CD4-positive, alpha-beta memory T cell (primary cell): ENCODE results near the gene UCHL5. TPM values are rescaled to one million over a fixed set of nuclear protein-coding genes. Genes with fewer than 3 reads are reported as not detected.
"Not testable (repeated sequence)": the region's sequence is repeated elsewhere in the genome, so short reads cannot be mapped to it uniquely, and the experiment has no call there.

Experiments used
- CTCF ChIA-PET: fragments of 350-600 bp; sonication (Branson Sonifier 250); formaldehyde crosslinking; loops from one replicate; lab custom pipeline; 2021; ENCODE audit warnings: inconsistent platforms; ENCODE audit not compliant: partially characterized antibody; lab: Charles Lee
- POLR2A ChIA-PET: fragments of 350-600 bp; sonication (Branson Sonifier 250); formaldehyde crosslinking; loops from one replicate; lab custom pipeline; 2021; ENCODE audit not compliant: partially characterized antibody; lab: Charles Lee
- DNase-seq, 5 donors: peaks; one replicate each; pipeline versions ENCODE4 v3.0.0 to v3.0.0-alpha.2; 2020 to 2022; ENCODE audit warnings: mixed read lengths in 1 of 5
- H3K27ac ChIP-seq: one replicate; pipeline ENCODE4 v1.7.0; 2013; ENCODE audit warnings: low read depth, low read length
- H3K27me3 ChIP-seq: 2 replicates; pipeline ENCODE4 v1.7.0; 2013; ENCODE audit warnings: mild to moderate bottlenecking, low read length, moderate library complexity; ENCODE audit not compliant: insufficient read depth
- H3K36me3 ChIP-seq: 2 replicates; pipeline ENCODE4 v1.7.0; 2013; ENCODE audit warnings: mild to moderate bottlenecking, low read length, moderate library complexity; ENCODE audit not compliant: insufficient read depth
- H3K4me1 ChIP-seq: 2 replicates; pipeline ENCODE4 v1.7.0; 2013; ENCODE audit warnings: mild to moderate bottlenecking, low read length, moderate library complexity; ENCODE audit not compliant: insufficient read depth
- H3K4me3 ChIP-seq, 2 donors: one replicate each; pipeline ENCODE4 v1.7.0; 2013; ENCODE audit warnings: low read length in 2 of 2, mild to moderate bottlenecking in 1 of 2
- H3K9me3 ChIP-seq, 2 donors: one replicate each; pipeline ENCODE4 v1.7.0; 2013; ENCODE audit warnings: low read length in 2 of 2, control low read depth in 1 of 2; ENCODE audit not compliant: control insufficient read depth in 1 of 2
- H3K27ac Mint-ChIP-seq, 7 donors: one replicate each; pipeline ENCODE4 v1.8.0; 2020 to 2021; ENCODE audit warnings: mixed read lengths in 7 of 7, mild to moderate bottlenecking in 6 of 7, inconsistent platforms in 3 of 7, moderate library complexity in 3 of 7
- H3K27me3 Mint-ChIP-seq, 2 donors: one replicate each; pipeline ENCODE4 v1.8.0; 2020 to 2021; ENCODE audit warnings: mixed read lengths in 2 of 2
- H3K36me3 Mint-ChIP-seq, 2 donors: one replicate each; pipeline ENCODE4 v1.8.0; 2020 to 2021; ENCODE audit warnings: mixed read lengths in 2 of 2, inconsistent platforms in 1 of 2, mild to moderate bottlenecking in 1 of 2
- H3K4me1 Mint-ChIP-seq, 4 donors: one replicate each; pipeline ENCODE4 v1.8.0; 2020 to 2021; ENCODE audit warnings: mixed read lengths in 4 of 4, mild to moderate bottlenecking in 1 of 4
- H3K4me3 Mint-ChIP-seq, 8 donors: one replicate each; pipeline ENCODE4 v1.8.0; 2020 to 2021; ENCODE audit warnings: mixed read lengths in 8 of 8, mild to moderate bottlenecking in 7 of 8, moderate library complexity in 6 of 8, inconsistent platforms in 3 of 8
- H3K9me3 Mint-ChIP-seq, 8 donors: one replicate each; pipeline ENCODE4 v1.8.0; 2020 to 2021; ENCODE audit warnings: mixed read lengths in 8 of 8, mild to moderate bottlenecking in 5 of 8, inconsistent platforms in 3 of 8, moderate library complexity in 1 of 8
- intact Hi-C: fragments of 100-400 bp; cut with micrococcal nuclease; formaldehyde crosslinking; loops from one replicate; pipeline ENCODE4 v1.15.1; 2023
- polyA plus RNA-seq, 2 donors: library from polyadenylated mRNA; unstranded; fragments of 300-500 nt; fragmentation: Illumina TruSeq; gene quantifications; one replicate each; pipeline ENCODE4 v1.2.3, GENCODE V29; 2021
- total RNA-seq, 2 experiments: library from RNA; stranded (reverse); gene quantifications; one replicate each; pipeline ENCODE4 v1.2.3, GENCODE V29; 2021

UCHL5 gene
- total and polyA plus RNA-seq, 4 experiments from 2014 or later, result 31.2 to 72.8 (median 40.3) TPM

- H3K36me3 Mint-ChIP-seq, H3K9me3 ChIP-seq, H3K4me1 ChIP-seq, H3K4me3 ChIP-seq, POLR2A ChIA-PET, H3K27ac ChIP-seq, H3K27ac Mint-ChIP-seq, DNase-seq, H3K27me3 Mint-ChIP-seq, H3K27me3 ChIP-seq, CTCF ChIA-PET, H3K4me1 Mint-ChIP-seq, H3K4me3 Mint-ChIP-seq, H3K36me3 ChIP-seq, H3K9me3 Mint-ChIP-seq, intact Hi-C loops: not testable (repeated sequence)
These were observed 78.8 kb downstream of the UCHL5 start for GRCh38 chr1:192980334-192980733.

GRCh38 chr1:192979542-192979941 is 79.6 kb downstream of the UCHL5 start:
- intact Hi-C loops, result no loop called here
- Mint-ChIP-seq H3K4me3 (no peak overlapping the region), H3K4me1 (peaks cover 0 to 1% (median 0%) of the 10 kb centered on the region in 4 donors), H3K27ac (peak overlapping the region in 1 of 7 donors; percentile 5), H3K27me3 (no peaks in the 10 kb centered on the region), H3K9me3 (no peaks in the 10 kb centered on the region), H3K36me3 (peaks cover 0 to 8% of the 10 kb centered on the region in 2 donors)
- H3K9me3 ChIP-seq, result no peaks in the 10 kb centered on the region
- H3K27me3 ChIP-seq, result no peaks in the 10 kb centered on the region
- no peaks in the 10 kb centered on the region for H3K4me1 ChIP-seq
- ChIA-PET CTCF (no interaction called here), POLR2A (no interaction called here)
- no peak overlapping the region for H3K27ac ChIP-seq
- H3K4me3 ChIP-seq, result no peak overlapping the region
- no peaks in the 10 kb centered on the region for H3K36me3 ChIP-seq
- DNase-seq, result no peak

GRCh38 chr1:192978195-192978710 is 80.9 kb downstream of the UCHL5 start:
- no peaks in the 10 kb centered on the region for H3K4me1 Mint-ChIP-seq
- H3K27ac Mint-ChIP-seq, result no peak overlapping the region
- peaks cover 0 to 8% of the 10 kb centered on the region in 2 donors for H3K36me3 Mint-ChIP-seq
- no peaks in the 10 kb centered on the region for H3K9me3 Mint-ChIP-seq
- no peaks in the 10 kb centered on the region for H3K27me3 Mint-ChIP-seq
- Histone ChIP-seq H3K36me3 (no peaks in the 10 kb centered on the region), H3K27me3 (no peaks in the 10 kb centered on the region), H3K4me3 (no peak overlapping the region), H3K9me3 (no peaks in the 10 kb centered on the region), H3K4me1 (no peaks in the 10 kb centered on the region), H3K27ac (no peak overlapping the region)
- POLR2A ChIA-PET, result no interaction called here
- CTCF ChIA-PET, result no interaction called here
- intact Hi-C loops, result no loop called here
- no peak overlapping the region for H3K4me3 Mint-ChIP-seq
- DNase-seq, result no peak

- ChIA-PET CTCF (no interaction called here), POLR2A (no interaction called here)
- Histone ChIP-seq H3K4me1 (no peaks in the 10 kb centered on the region), H3K4me3 (no peak overlapping the region), H3K9me3 (no peaks in the 10 kb centered on the region), H3K36me3 (no peaks in the 10 kb centered on the region), H3K27ac (no peak overlapping the region), H3K27me3 (no peaks in the 10 kb centered on the region)
- intact Hi-C loops, result no loop called here
- Mint-ChIP-seq H3K27me3 (no peaks in the 10 kb centered on the region), H3K9me3 (no peaks in the 10 kb centered on the region), H3K4me3 (no peak overlapping the region), H3K4me1 (no peaks in the 10 kb centered on the region), H3K36me3 (peaks cover 0 to 8% of the 10 kb centered on the region in 2 donors), H3K27ac (peak overlapping the region in 1 of 7 donors; percentile 28)
- no peak for DNase-seq
These were observed 82.0 kb downstream of the UCHL5 start for GRCh38 chr1:192977089-192977706.

- Mint-ChIP-seq H3K36me3 (peaks cover 0 to 8% of the 10 kb centered on the region in 2 donors), H3K4me1 (no peaks in the 10 kb centered on the region), H3K27me3 (no peaks in the 10 kb centered on the region), H3K27ac (no peak overlapping the region), H3K4me3 (no peak overlapping the region), H3K9me3 (no peaks in the 10 kb centered on the region)
- H3K36me3 ChIP-seq, result no peaks in the 10 kb centered on the region
- no peak overlapping the region for H3K27ac ChIP-seq
- H3K4me1 ChIP-seq, result no peaks in the 10 kb centered on the region
- intact Hi-C loops, result no loop called here
- ChIA-PET POLR2A (no interaction called here), CTCF (no interaction called here)
- DNase-seq, result no peak
- H3K9me3 ChIP-seq, result no peaks in the 10 kb centered on the region
- H3K27me3 ChIP-seq, result no peaks in the 10 kb centered on the region
- no peak overlapping the region for H3K4me3 ChIP-seq
These were observed 82.6 kb downstream of the UCHL5 start for GRCh38 chr1:192976576-192976975.

GRCh38 chr1:192974701-192975100 is 84.5 kb downstream of the UCHL5 start:
- Histone ChIP-seq H3K4me1 (no peaks in the 10 kb centered on the region), H3K36me3 (no peaks in the 10 kb centered on the region), H3K27ac (no peak overlapping the region), H3K4me3 (no peak overlapping the region), H3K9me3 (no peaks in the 10 kb centered on the region), H3K27me3 (no peaks in the 10 kb centered on the region)
- Mint-ChIP-seq H3K27me3 (no peaks in the 10 kb centered on the region), H3K27ac (no peak overlapping the region), H3K4me3 (no peak overlapping the region), H3K9me3 (no peaks in the 10 kb centered on the region), H3K36me3 (peaks cover 0 to 8% of the 10 kb centered on the region in 2 donors), H3K4me1 (no peaks in the 10 kb centered on the region)
- ChIA-PET CTCF (no interaction called here), POLR2A (no interaction called here)
- intact Hi-C loops, result no loop called here
- DNase-seq, result no peak

- no peaks in the 10 kb centered on the region for H3K4me1 Mint-ChIP-seq
- no peak overlapping the region for H3K27ac Mint-ChIP-seq
- POLR2A ChIA-PET, result no interaction called here
- H3K36me3 Mint-ChIP-seq, result peaks cover 0 to 4% of the 10 kb centered on the region in 2 donors
- H3K4me1 ChIP-seq, result no peaks in the 10 kb centered on the region
- CTCF ChIA-PET, result no interaction called here
- H3K36me3 ChIP-seq, result no peaks in the 10 kb centered on the region
- DNase-seq, result no peak
- H3K9me3 Mint-ChIP-seq, result no peaks in the 10 kb centered on the region
- no peak overlapping the region for H3K27ac ChIP-seq
- H3K4me3 ChIP-seq, result no peak overlapping the region
- no peaks in the 10 kb centered on the region for H3K27me3 Mint-ChIP-seq
- intact Hi-C loops, result no loop called here
- H3K9me3 ChIP-seq, result no peaks in the 10 kb centered on the region
- no peaks in the 10 kb centered on the region for H3K27me3 ChIP-seq
- no peak overlapping the region for H3K4me3 Mint-ChIP-seq
These were observed 85.2 kb downstream of the UCHL5 start for GRCh38 chr1:192973988-192974387.
